Myocyte (in vitro differentiated cells): Measurements from ENCODE around the gene SMARCA1. TPM values are rescaled to one million over a fixed set of nuclear protein-coding genes. Genes with fewer than 3 reads are reported as not detected.

ENCODE experiments used
- DNase-seq: peaks from one replicate; pipeline ENCODE4 v3.0.0-alpha.2; 2012; ENCODE audit warnings: low read depth
- total RNA-seq: library from RNA; depleted of rRNA; stranded (reverse); fragments of >200 nt; gene quantifications from 2 replicates; pipeline ENCODE4 v1.2.3, GENCODE V29; 2014

SMARCA1 gene
- total RNA-seq, 1 donor from 2014 or later, result 55.8 TPM

DNA sequence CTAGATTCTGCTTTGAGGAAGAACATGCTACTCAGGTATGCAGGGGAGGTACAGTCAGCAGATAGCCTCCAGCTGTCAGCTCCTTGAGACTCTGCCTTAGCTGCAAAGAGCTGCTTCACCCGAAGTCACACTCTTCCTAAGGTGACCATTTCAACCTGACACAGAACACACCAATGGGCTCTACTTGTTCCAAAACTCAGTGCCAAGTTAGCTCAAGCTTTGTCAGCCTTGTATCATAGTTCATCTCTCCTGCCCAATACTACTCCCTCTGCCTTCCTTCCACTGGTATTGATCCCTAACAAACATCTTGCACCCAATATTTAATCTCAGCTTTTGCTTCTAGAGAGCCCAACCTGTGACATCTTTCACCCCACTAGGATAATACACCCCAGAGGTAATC, 7.8 kb upstream of the SMARCA1 start:
- no peak for DNase-seq

DNA sequence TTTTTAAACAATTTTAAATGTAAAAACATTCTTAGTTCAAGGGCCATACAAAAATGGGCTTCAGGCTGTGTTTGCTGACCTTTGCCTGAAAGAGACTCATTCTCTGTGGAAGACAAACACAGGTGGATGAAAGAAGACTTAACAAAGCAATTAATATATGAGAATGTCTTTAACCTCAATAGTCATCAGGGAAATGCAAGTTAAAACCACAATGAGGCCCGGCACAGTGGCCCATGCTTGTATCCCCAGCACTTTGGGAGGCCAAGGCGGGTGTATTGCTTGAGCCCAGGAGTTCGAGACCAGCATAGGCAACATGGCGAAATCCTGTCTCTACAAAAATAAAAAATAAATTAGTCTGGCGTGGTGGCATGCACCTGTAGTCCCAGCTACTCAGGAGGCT, 7.1 kb upstream of the SMARCA1 start:
- DNase-seq, result no peak

DNA sequence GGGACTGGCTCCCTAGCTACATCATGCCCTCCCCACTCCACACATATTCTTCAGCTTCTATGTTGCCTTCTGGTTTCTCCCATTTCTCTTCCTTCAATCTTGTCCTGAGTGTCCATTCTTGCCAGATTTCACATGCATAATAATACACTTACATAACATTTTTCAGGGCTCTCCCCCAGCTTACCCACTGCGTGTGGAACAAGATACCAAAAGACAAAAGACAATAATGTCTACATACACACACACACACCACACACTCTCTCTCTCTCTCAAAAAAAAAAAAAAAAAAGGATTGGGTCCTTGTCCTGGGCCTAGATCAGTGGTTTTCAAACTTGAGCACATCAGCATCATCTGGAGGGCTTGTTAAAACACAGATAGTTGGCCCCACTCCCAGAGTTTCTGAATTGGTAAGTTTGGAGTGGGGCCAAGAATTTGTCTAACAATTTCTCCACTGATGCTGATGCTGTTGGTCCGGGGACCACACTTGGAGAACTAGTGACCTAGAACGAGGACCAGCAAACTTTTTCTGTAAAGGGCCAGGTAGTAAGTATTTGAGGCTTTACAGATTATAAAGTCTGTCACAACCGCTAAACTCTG, 6.5 kb upstream of the SMARCA1 start:
- DNase-seq, result peak; percentile 5

DNA sequence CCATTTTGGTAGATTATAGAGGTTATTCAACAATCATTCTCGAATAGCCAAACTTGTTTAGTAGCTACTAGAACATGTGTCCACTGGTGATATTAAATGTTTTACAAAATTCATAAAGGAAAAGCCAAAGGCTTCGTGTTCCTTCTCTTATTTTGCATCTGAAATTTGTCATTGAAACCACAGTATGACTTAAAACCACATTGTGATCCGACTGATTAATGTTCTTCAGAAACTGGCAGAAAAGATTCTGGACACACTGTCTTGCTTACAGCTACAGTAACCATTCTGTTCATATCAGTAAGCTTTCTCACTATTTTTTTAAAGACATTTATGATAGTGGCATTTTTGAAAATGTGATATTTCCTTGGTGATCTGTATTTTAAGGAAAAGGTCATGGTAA, 2.6 kb upstream of the SMARCA1 start:
- DNase-seq, result peak; percentile 1

DNA sequence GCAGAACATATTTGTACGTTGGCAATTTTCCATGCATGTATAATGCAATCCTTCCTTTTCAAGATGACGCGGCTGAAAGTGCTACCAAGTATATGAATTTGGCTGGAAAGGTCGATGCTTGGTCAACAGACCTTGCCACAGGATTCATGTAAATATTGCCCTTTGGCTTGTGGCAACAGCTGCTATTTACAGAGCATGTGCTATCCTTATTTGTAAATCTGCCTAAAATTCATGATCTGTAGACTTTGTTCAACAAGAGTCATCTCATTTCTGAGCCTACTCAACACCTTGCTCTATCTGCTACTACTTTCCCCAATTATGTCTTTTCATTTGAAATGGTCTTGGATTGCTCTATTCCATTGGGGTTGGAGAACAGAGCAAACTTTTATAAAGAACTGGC, 1.9 kb upstream of the SMARCA1 start:
- peak; percentile 3 for DNase-seq

DNA sequence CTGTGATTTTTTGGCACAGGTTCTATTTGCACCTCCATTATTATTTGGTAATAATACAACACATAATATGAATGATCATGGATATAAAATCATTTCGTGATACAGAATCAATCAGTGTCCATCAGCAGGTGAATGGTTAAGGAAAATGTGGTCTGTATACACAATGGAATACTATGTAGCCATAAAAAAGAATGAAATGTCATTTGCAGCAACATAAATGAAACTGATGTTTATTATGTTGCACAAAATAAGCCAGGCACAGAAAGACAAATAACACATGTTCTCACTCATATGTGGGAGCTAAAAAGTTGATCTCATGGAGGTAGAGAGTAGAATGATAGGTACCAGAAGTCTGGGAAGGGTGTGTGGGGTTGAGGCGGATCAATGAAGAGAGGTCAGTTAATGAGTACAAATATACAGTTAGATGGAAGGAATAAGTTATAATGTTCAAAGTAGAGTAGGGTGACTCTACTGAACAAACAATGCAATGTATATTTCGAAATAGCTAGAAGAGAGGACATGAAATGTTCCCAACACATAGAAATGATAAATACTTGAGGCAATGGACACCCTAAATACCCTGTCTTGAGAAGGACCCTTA, 1.1 kb upstream of the SMARCA1 start:
- no peak for DNase-seq

DNA sequence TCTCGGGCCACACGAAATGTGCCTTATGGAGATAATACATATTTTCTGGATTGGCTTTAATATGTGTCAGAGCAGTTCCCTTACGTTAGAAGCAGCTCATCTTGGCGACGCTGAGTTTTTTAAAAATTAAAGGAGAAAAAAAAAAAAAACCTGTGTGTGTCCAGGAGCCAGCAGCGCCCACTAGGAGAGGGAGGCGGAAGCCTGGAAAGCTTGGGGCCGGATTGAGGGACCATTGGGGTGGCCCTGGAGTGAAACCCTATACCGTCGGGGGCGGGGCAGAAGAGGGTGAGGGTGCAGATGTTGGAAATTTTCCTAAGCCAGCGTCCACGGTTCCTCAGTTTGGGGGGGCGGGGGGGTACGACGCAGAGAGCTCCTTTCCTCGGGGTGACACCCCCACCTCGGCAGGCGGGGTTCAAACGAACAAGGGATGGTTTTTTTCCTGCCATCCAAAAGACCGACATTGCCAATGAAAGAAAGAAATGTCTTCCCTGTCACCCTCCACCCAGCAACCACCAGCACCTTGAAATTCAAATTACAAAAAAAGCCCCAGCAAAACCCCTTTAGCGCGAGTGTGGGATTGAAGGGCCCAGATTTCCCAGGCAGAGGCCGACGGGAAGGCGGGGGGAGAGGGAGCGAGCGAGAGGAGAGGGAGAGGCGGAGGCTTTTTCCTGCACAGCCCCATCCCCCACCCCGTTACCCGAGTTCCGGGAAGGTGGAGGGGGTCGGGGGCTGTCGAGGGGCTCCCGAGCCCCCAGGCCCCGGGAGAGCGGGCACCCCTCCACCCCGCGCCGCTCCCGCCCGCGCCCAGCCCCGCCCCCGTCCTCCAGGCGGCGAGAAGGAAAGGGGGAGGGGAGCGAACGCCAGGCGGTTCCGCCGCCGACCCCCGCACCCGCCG, 859 bp downstream of the SMARCA1 start:
- peak; percentile 73 for DNase-seq

DNA sequence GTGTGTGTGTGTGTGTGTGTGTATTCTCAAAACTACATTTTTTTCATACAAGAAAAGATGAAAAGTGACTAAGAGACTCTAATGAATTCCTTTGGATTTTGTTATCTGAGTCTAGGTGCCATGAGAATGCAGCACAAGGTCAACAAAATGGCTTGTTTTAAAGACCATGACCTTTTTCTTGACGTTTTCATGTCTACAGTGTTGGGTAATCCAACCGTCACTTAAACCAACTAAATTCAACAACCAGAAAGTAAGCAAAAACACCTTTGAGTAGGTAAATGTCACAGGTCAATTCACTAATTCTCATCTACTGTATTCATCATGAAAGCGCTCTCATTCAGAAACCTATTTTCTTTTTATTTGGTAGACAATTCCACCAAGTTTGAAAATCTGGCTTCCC, 3.1 kb downstream of the SMARCA1 start:
- no peak for DNase-seq

DNA sequence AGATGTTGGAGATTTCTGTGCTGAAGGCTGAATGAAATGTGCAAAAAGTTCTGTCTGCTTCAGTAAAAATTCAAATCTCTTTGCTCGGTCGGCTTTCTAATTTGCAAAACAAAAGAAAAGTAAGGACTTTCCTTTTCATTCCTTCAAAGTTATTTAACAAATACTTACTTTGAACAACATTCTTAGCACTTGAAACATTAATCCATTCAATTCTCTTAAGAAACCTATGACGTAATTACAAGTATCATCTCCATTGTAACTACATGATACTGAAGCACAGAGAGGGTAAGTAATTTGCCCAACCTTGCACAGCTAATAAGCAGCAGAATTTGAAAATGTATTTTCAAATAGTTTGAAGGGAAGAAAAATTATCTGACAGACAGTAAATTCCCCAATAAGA, 6.9 kb downstream of the SMARCA1 start:
- DNase-seq, result no peak

DNA sequence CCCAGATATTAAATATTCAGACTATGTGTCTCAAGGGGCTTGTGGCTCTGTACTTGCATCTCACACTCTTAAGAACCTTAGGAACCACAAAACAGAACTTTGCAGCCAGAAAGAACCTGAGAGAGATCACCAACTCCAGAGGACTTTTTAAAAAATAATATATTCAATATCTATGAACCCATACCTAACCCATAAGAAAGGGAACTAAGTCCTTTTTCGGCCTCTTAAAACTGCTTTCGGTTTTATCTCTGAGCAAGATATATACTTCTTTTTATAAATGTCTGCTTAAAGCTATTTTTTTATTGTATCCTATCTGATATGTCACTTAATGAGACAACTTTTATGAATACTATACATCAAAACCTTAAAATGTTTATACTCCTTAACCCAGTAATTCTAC, 10.9 kb downstream of the SMARCA1 start:
- DNase-seq, result no peak

DNA sequence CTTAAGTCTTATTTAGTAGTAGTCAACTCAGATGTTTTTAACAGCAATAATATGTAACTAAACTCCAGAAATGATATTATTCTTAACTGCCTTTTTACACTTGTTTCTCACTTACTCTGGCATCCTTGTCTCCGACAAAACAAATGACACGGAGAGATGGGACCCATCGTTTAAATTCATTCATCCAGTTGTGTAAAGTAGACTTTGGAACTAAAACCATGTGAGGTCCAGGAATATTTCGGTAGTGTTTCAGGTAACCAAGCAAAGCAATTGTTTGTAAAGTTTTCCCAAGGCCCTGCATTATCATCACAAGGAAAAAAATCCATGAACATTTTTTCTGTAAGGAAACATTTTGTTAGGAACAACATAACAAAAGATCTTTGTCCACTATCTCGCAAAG, 11.6 kb downstream of the SMARCA1 start:
- no peak for DNase-seq

DNA sequence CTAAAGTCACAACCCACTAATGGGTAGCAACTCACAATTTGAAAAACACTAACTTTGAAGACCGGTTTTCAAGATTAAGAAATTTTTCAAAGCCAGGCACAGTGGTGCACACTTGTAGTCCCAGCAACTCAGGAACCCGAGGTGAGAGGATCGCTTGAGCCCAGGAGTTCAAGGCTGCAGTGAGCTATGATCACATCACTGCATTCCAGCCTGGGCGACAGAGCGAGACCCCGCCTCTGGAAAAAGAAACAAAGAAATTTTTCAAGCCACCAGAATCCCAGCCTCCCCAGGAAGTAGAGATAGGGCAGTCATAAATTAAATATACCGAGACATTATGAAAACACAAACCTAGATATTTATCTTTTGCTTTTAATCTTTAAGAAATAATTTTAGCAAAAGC, 13.0 kb downstream of the SMARCA1 start:
- DNase-seq, result no peak

DNA sequence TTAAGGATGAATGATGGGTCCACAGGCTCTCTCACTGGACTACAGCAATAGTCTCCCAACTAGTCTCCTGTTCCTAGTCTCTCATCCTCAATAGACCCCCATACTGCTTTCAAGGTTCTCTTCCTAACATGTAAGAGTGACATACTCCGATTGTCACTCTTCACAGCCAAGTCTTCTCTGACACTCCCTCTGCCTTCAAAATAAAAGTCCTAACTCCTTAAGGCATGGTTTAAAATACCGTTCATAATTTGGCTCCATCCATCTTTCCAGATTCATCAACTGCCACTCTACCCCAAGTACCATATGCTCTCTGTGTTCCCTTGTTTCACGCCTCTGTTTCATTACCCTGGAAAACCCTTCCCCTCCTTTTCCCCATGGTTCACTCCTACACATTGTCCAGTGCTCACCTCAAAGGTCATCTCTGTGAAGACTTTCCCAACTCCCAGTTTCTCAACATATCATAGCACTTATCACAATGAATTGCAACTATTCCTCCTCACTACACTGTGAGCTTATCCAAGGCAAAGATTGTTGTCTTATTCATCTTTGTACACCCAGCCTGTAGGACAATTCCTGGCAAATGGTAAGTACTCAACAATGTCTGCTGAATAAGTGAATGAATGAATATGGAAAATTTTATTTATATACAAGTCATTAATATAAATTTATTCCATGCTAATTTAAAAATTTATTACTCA, 26.0 kb downstream of the SMARCA1 start:
- no peak for DNase-seq

DNA sequence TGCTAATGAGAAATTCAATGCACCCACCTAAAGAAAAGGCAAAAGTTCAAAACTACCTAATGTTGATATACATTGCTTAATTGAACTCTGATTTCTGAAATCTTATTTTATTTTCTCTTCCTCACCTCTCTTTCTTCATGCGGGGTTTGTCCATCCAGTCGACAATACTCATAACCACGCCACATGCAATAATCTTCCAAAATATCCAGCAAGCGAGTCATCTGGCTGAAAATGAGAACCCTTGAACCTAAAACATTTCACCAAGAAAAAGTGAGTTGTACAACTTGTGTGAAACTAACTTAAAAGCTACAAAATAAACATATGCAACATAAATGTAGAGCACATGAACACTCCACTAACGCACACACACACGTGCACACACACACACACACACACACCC, 26.7 kb downstream of the SMARCA1 start:
- peak; percentile 7 for DNase-seq

DNA sequence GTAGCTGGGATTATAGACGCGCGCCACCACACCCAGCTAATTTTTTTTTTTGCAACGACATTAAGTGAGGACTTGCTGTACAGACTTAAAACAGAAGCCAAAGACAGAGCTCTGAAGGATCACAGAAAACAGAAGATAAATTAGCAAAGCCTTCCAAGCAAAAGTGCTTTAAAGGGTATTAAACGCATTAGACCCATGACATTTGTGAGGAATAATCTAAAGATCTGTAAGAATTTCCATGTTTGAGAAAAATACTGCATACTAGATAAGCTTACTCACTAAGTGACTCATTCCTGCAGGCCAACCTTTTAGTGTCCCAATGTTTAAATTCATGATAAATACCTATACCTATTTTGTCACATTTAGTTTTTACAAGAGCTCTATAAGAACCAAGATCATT, 27.4 kb downstream of the SMARCA1 start:
- DNase-seq, result no peak

DNA sequence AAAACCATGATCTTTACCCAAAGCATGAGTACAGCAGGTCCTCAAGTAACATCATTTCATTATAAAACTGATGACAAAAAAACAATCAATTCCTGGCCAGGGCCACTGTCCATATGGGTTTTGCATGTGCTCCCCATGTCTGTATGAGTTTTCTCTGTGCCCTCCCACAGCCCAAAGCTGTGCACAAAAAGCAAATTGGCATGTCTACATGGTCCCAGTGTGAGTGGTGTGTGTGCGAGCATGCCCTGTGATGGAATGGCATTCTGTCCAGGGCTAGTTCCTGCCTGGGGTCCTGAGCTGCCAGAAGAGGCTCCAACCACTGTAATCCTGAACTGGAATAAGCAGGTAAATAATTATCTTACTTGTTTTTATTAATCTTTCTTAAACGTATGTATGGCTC, 28.4 kb downstream of the SMARCA1 start:
- DNase-seq, result no peak

DNA sequence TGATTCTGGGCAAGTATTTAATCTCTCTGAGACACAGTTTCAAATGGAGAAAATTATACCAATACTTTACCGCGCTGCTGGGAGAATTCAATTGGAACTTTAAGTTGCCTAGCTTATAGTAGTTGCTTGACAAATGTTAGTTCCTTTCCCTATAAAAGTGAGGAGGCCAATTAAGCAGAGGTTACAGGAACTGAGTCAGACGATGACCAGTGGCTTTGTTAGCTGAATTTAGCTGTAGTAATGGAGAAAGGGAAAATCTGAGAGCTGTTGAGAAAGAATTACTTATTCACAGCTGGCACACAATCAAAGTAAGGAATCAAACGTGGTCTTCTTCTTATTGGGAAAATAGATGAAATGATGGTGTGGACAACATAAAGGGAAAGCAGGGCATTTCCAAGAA, 29.6 kb downstream of the SMARCA1 start:
- peak; percentile 3 for DNase-seq

DNA sequence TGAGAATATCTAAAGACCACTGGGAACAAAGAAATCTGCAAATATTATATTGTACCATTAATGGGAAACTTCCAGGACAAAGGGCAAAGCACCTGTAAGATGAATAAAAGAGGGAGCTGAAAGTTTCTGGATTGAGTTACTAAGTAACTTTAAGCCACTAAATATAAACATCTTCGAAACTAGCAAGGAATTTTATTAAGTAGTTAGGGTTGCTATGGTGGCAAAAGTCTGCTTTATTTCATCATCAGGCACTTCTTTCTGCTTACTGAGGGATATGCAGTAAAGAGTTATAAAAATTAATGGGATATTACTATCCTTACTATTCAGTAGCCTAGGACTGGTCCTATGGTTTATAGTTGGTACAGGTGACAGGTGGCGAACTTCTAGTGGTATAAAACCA, 33.0 kb downstream of the SMARCA1 start:
- DNase-seq, result no peak

DNA sequence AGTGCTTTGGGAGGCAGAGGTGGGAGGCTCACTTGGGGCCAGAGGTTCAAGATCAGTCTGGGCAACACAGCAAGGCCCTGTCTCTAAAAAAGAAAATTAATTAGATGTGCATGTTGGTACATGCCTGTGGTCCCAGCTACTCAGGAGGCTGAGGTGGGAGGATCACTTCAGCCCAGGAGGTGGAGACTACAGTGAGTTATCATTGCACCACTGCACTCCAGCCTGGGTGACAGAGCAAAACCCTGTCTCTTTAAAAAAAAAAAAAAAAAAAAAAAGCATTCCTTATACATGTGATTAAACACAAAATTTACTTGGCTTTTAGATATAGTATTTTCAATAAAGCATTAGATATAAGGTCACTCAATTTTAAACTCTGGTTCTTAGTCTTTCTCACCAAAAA, 34.9 kb downstream of the SMARCA1 start:
- DNase-seq, result no peak

DNA sequence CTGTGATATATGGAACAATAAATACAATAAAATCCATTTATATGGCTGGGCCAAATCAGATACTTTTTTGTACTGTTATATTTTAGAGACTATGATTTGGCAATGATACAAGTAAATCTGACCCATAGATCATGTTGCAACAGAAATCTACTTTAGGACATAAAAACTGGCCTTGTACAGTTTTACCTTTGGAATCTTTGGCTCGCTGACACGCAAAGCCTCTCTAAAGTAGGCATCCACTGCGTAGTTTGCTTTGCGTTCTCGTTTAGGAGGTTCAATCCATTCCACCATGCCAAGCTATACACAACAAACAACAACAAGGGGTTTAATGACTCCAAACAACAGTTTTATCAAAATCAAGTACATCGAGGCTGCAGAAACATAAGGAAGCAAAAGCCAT, 42.4 kb downstream of the SMARCA1 start:
- no peak for DNase-seq

DNA sequence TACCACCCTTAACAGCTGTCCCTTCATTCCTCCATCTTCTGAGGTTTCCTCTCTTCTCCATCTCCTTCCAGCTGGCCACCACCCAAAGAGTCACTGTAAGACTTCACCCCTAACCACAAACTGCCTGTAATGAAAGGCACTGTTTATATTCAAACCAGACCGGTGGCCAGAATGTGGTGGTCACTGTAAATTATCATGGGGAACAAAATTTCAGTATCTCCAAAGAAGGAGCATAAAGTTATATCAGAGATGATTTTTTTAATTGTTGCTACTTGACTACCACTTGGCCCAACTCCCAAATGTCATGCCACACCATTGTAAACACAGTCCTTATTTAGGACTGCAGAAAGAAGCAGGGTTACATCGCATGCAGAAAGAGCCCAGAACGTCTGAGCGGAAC, 44.8 kb downstream of the SMARCA1 start:
- peak; percentile 83 for DNase-seq

DNA sequence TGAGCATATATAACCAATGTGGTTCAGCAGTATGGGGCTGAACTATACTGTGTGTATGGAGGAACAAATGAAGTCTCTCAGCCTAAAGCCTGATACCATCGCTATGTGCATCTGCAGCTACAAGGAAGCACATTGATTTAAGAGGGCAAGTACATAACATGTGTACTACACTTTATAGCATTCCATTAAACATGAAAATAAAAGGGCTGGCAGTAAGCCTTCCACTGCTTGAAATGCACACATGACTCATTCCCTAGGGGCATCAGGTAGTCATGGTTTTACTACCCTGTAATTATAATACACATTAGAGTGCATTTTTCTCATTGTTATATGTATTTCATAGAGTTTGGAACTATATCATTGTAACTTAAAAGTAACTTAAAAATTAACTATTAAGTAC, 51.2 kb downstream of the SMARCA1 start:
- no peak for DNase-seq
